DMS 273 treated with DMSO at 0.1 percent for 48 hours (cell line): ENCODE measurements around the gene CCR2.

Experiments
- DNase-seq: peaks from one replicate; lab custom pipeline; 2025; lab: John Stamatoyannopoulos, UW

CCR2 gene

DNA sequence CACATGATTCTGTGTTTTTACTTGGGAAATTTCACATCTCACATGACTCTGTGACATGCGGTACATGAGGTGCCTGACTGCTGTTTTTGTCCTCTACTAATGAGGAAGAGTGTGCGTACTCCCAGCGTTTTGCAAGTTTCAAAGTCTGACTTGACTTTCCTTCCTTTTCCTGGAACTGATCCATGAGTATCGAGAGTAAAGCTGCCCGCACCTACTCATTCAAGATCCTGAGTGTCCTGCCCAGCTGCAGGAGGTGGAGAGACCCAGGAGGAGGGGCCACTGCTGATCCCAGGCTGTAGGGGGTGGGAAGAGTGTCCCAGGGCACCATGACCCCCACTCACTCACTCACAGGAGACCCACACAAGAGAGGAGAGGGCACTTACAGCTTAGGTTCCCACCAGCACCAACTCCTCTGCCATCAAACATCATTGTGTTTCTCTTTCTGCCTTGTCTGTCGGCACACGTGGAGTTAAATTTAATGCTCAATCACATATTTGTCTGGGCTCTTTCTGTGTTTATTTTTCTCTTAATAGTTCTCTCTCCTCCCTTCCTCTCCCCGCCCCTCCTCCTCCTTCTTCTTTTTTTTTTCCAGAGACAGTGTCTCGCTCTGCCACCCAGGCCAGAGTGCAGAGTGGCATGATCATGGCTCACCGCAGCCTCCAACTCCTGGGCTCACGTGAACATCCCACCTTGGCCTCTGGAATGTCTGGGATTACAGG, 51.5 kb downstream of the CCR2 start:
- DNase-seq: no peak

DNA sequence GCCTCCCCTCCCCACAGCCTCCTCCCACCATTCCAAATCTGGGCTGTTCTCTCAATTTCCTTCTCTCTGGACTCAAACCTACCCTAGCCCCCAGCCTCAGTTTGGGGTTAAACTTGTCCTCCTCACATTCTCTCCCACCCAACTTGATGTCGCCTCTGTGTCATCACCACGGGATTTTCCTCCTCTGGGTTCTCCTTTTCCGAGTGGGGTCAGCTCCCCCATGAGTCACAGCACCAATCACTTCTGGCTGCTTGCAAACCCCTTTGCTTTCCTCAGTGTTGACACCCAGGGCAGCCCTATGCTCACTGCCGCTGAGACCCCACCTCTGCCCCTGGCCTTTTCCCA, 52.5 kb downstream of the CCR2 start:
- no peak for DNase-seq

DNA sequence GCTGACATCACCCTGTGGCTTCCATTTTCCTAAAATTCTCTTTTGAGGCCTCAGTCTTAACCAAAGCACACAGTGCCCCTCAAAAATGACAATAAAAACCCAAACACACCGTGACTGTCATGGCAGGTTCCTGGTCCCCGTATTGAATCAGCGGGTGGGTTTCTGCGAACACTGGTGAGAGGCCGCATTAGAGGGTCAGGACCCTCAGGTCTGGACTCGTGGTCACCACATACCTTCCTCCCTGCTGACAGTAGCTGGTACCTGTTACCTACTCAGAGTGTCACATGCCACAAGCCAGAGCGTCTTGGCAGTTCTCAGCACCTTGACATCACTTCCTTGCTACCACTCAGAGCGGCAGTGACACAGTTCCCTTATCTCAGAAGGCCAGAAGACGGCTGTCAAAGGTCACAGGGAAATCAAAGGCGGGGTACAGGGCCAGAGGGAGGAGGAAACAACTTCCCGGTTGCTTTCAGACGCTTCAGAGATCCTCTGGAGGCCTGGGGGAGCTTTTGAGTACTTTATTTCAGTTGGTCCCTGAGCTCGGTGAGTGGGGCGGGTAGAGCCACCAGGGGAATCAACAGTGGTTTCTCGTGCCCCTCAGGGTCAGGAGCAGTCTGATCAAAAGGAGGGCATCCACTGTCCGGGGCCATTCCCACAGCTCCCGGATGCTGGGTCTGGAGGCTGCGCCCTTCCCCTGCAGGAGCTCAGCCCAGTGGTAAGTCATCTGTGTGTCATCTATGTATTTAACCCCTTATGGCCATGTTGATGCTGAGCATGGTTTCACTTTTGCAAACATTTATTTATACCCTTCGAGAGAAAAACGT, 53.1 kb downstream of the CCR2 start, which contains the start of the genes CCR5AS and CCRL2:
CCR5AS (minus strand) TSS at position 279 of the 824 bp plus-strand sequence.
CCRL2 (plus strand) TSS at position 472 of the 824 bp plus-strand sequence. CDS start 821 bp downstream, outside the sequence.
- no peak for DNase-seq

DNA sequence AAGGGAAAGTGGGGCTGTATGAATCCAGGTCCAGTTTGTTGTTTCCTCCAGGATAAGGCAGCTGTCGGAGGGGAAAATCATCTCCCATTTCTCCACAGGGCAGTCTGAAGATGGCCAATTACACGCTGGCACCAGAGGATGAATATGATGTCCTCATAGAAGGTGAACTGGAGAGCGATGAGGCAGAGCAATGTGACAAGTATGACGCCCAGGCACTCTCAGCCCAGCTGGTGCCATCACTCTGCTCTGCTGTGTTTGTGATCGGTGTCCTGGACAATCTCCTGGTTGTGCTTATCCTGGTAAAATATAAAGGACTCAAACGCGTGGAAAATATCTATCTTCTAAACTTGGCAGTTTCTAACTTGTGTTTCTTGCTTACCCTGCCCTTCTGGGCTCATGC, 54.1 kb downstream of the CCR2 start:
- no peak for DNase-seq

GRCh38 chr3:46408853-46409252, 54.9 kb downstream of the CCR2 start:
- no peak for DNase-seq

DNA sequence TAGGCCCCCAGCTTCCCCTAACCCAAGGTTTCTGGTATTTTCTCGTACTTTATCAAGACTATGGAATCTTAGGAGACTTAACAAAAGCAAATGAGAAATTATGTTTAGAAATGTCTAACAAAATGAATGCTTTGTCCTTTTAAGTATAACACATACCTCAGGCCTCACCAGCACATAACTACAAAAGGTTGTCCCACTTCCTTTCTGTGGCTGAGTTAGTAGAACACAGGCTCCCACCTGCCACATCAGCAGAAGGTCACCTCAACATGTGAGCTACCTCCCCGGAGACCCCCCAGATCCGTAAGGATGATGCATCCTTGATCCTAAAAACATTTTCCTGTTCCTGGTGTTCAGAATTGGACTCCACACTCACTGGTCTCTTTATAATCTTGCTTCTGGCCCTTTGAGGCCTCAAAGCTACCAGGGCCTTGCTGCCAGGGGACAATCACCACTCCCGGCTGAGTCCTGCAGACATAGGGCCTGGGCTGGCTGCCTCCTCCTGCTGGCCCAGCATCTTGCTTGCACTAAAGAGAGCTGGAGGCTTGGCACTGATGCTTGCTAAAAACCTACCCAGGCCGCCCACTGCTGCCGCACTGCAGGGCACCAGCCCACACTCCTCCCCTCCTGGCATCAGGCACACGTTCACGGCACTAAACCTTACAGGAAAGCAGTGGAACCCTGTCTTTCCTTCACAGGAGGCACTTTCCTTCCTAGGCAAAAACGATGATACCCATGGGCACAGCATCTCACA, 56.0 kb downstream of the CCR2 start:
- no peak for DNase-seq
